Activated T-helper 2 cell treated with anti-CD3 and anti-CD28 coated beads, Interferon-gamma antibody, Interleukin-2, Interleukin-4, amounts not matched to agents 10 μg/mL and 5 μg/mL and 100 μg/mL, durations not matched to agents 14 hours and 24 hours and 36 hours (primary cell): ENCODE data around the gene ATXN2. TPM values are rescaled to one million over a fixed set of nuclear protein-coding genes. Genes with fewer than 3 reads are reported as not detected.
"Not testable (repeated sequence)": the region's sequence is repeated elsewhere in the genome, so short reads cannot be mapped to it uniquely, and the experiment has no call there.

ENCODE experiments used
- DNase-seq: peaks from one replicate; pipeline ENCODE4 v3.0.0; 2021; ENCODE audit warnings: low spot score
- H3K27ac Mint-ChIP-seq: one replicate; pipeline ENCODE4 v1.8.0; 2021; ENCODE audit warnings: mixed read lengths
- H3K27me3 Mint-ChIP-seq: one replicate; pipeline ENCODE4 v1.8.0; 2021; ENCODE audit warnings: low read depth, mixed read lengths
- H3K36me3 Mint-ChIP-seq: one replicate; pipeline ENCODE4 v1.8.0; 2021; ENCODE audit warnings: low read depth, mixed read lengths
- H3K4me1 Mint-ChIP-seq: one replicate; pipeline ENCODE4 v1.8.0; 2021; ENCODE audit warnings: low read depth, mixed read lengths
- H3K4me3 Mint-ChIP-seq: one replicate; pipeline ENCODE4 v1.8.0; 2021; ENCODE audit warnings: low read depth, mild to moderate bottlenecking, moderate library complexity, mixed read lengths
- H3K9me3 Mint-ChIP-seq: one replicate; pipeline ENCODE4 v1.8.0; 2021; ENCODE audit warnings: mixed read lengths
- intact Hi-C: fragments of 100-400 bp; cut with micrococcal nuclease; formaldehyde crosslinking; loops from one replicate; pipeline ENCODE4 v1.15.1; 2023
- total RNA-seq: library from RNA; stranded (reverse); gene quantifications from 2 replicates; pipeline ENCODE4 v1.2.3, GENCODE V29; 2022

ATXN2 gene
- total RNA-seq, 1 donor from 2014 or later = 51.6 TPM

DNA sequence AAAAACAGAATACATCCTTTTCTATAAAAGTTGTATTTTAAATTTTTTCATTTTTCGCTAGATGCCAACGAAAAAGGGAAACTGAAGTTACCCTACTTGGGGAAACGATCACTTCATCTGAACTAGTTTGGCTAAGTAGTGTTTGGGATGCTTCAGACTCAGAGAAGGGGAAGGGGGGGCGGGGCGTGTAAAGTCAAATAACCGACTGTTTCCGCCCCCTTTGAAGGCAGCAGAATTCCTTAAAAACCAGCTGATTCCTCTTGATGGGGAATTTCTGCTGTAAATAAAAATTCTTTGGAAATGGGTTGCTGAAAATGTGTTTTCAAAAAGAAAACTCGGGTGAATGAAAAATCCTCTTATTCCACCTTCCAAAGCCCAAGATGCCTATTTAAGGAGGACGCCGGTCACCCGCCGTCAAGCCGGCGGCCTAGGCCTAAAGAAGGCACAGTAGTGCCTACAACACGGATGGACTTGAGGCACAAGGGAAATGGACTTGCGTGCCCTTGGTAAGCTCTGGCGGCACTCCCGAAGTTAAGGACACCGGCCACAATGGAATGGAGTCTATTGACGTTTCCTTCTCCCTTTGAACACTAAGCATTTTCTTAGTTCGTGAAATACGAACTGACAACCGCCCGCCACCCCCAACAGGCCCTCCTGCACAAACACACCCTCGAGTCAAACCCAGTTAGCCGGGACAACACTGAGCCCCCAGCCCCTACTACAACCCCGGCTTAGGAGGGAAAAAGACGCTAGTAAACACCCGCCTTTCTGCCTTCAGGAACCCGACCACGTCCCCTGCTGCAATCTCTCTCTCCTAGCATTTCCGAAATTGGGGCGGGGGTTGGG is 1.9 kb downstream of the ATXN2 start:
- H3K36me3 Mint-ChIP-seq = peaks cover 6% of the 10 kb centered on the region
- peaks cover 24% of the 10 kb centered on the region for H3K4me1 Mint-ChIP-seq
- peak overlapping the region; percentile 89 for H3K4me3 Mint-ChIP-seq
- intact Hi-C loops = loop anchor here (5.0 kb wide), 3 partner anchors 50 to 190 kb away; partner anchors contain the start of genes ACAD10, BRAP and SH2B3
- H3K27me3 Mint-ChIP-seq = no peaks in the 10 kb centered on the region
- DNase-seq = peak; percentile 14
- H3K27ac Mint-ChIP-seq = peak overlapping the region; percentile 59
- H3K9me3 Mint-ChIP-seq = no peaks in the 10 kb centered on the region

DNA sequence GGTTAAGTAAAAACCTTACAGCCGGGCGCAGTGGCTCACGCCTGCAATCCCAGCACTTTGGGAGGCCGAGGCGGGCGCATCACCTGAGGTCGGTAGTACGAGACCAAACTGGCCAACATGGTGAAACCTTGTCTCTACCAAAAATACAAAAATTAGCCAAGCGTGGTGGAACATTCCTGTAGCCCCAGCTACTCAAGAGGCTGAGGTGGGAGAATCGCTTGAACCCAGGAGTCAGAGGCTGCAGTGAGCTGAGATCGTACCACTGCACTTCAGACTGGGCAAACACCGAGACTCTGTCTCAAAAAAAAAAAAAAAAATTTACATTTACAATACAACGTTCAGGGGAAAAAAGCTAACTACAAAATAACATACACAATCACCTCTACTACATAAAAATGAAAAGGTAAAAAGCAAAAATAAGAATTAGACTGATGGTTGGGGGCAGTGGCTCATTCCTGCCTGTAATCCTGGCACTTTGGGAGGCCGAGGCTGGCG is 3.7 kb downstream of the ATXN2 start:
- peaks cover 23% of the 10 kb centered on the region for H3K4me1 Mint-ChIP-seq
- not testable (repeated sequence) for H3K9me3 Mint-ChIP-seq, H3K27me3 Mint-ChIP-seq, H3K36me3 Mint-ChIP-seq, DNase-seq, H3K4me3 Mint-ChIP-seq, H3K27ac Mint-ChIP-seq
- intact Hi-C loops = loop anchor here (5.0 kb wide), 3 partner anchors 48 to 188 kb away; partner anchors contain the start of genes ACAD10, BRAP and SH2B3

DNA sequence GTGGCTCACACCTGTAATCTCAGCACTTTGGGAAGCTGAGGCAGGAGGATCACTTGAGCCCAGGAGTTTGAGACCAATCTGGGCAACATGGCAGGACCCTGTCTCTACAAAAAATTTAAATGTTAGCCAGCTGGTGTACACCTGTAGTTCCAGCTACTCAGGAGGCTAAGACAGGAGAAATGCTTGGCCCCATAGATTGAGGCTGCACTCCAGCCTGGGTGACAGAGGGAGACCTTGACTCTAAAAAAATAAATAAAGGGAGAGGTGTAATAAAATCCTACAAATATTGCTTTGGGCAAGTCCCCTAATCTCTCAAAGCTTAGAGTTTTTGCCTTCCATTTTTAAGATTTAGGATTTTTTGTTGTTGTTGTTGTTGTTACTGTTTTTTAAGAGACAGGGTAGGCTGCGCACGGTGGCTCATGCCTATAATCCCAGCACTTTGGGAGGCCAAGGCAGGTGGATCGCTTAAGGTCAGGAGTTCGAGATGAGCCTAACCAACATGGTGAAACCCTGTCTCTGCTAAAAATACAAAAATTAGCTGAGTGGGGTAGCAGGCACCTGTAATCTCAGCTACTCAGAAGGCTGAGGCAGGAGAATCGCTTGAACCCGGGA is 7.6 kb downstream of the ATXN2 start:
- H3K27ac Mint-ChIP-seq, H3K4me3 Mint-ChIP-seq, H3K9me3 Mint-ChIP-seq, DNase-seq, intact Hi-C loops, H3K27me3 Mint-ChIP-seq, H3K36me3 Mint-ChIP-seq: not testable (repeated sequence)
- H3K4me1 Mint-ChIP-seq = peaks cover 10% of the 10 kb centered on the region

DNA sequence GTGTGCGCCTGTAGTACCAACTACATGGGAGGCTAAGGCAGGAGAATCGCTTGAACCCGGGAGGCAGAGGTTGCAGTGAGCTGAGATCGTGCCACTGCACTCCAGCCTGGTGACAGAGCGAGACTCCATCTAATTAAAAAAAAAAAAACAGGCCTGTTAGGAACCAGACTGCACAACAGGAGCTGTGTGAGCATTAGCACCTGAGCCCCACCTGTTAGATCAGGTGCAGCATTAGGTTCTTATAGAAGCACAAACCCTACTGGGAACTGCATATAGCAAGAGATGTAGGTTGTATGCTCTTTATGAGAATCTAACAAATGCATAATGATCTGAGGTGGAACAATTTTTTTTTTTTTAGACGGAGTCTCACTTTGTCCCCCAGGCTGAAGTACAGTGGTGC is 8.6 kb downstream of the ATXN2 start:
- intact Hi-C loops = no loop called here
- no peak overlapping the region for H3K4me3 Mint-ChIP-seq
- peaks cover 5% of the 10 kb centered on the region for H3K4me1 Mint-ChIP-seq
- no peak for DNase-seq
- H3K9me3 Mint-ChIP-seq = no peaks in the 10 kb centered on the region
- H3K27ac Mint-ChIP-seq = no peak overlapping the region
- H3K27me3 Mint-ChIP-seq = no peaks in the 10 kb centered on the region
- H3K36me3 Mint-ChIP-seq = no peaks in the 10 kb centered on the region

DNA sequence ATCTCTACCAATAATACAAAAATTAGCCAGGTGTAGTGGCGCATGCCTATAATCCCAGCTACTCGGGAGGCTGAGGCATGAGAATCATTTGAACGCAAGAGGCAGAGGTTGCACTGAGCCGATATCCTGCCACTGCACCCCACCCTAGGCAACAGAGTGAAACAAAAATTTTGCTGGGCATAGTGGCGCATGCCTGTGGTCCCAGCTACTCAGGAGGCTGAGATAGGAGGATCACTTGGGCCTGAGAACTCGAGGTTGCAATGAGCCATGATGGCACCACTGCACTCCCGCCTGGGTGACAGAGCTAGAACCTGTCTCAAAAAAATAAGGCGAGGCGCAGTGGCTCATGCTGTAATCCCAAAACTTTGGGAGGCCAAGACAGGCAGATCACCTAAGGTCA is 9.5 kb downstream of the ATXN2 start:
- H3K9me3 Mint-ChIP-seq = no peaks in the 10 kb centered on the region
- intact Hi-C loops = no loop called here
- DNase-seq = no peak
- H3K36me3 Mint-ChIP-seq = no peaks in the 10 kb centered on the region
- H3K27me3 Mint-ChIP-seq = no peaks in the 10 kb centered on the region
- no peak overlapping the region for H3K27ac Mint-ChIP-seq
- peaks cover 5% of the 10 kb centered on the region for H3K4me1 Mint-ChIP-seq
- no peak overlapping the region for H3K4me3 Mint-ChIP-seq

DNA sequence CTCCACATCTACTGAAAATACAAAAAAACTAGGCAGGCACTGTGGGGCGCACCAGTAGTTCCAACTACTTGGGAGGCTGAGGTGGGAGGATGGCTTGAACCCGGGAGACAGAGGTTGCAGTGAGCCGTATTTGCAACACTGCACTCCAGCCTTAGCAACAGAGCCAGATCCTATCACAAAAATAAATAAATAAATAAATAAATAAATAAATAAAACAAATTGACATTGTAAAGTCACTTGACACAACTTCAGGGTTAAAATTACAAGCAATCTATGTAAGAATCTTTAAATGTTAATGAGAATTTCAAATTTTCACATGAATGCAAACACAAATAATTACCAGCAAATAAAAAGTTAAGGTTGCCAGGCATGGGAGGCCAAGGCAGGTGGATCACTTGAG is 11.1 kb downstream of the ATXN2 start:
- Mint-ChIP-seq H3K4me3 (no peak overlapping the region), H3K36me3 (no peaks in the 10 kb centered on the region), H3K9me3 (no peaks in the 10 kb centered on the region), H3K27ac (no peak overlapping the region), H3K4me1 (no peaks in the 10 kb centered on the region), H3K27me3 (no peaks in the 10 kb centered on the region)
- DNase-seq = no peak
- intact Hi-C loops = no loop called here

DNA sequence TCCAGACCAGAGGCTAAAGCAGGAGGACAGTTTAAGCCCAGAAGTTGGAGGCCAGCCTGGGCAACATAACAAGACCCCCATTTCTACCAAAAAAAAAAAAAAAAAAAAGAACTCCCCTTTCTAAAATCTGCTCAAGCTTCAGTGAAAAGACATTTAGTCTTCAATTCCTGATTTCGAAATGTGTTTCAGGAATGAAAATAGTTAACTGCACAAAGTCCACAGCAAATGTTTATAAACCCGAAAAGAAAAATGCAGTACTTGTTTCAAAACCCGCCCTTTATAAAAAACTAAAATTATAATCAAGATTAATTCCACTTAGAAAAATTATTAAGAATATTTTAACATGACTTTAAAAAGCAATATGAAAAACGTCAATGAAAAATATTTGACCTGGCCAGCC is 12.1 kb downstream of the ATXN2 start:
- H3K36me3 Mint-ChIP-seq = no peaks in the 10 kb centered on the region
- no peaks in the 10 kb centered on the region for H3K9me3 Mint-ChIP-seq
- H3K27me3 Mint-ChIP-seq = no peaks in the 10 kb centered on the region
- H3K4me3 Mint-ChIP-seq = no peak overlapping the region
- intact Hi-C loops = no loop called here
- DNase-seq = no peak
- no peak overlapping the region for H3K27ac Mint-ChIP-seq
- H3K4me1 Mint-ChIP-seq = no peaks in the 10 kb centered on the region

DNA sequence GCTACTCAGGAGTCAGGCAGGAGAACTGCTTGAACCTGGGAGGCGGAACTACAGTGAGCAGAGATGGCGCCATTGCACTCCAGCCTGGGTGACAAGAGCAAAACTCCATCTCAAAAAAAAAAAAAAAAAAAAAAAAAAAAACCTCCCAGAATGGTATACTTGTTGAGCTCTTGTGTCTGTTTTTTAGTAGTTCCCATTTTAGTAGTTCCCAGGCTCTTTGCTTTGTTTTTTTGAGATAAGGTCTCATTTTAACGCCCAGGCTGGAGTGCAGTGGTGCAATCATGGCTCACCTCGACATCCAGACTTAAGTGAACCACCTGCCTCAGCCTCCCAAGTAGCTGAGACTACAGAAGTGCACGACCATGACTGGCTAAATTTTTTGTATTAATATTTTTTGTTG is 13.4 kb downstream of the ATXN2 start:
- no peak for DNase-seq
- Mint-ChIP-seq H3K9me3 (no peaks in the 10 kb centered on the region), H3K36me3 (no peaks in the 10 kb centered on the region), H3K4me1 (no peaks in the 10 kb centered on the region), H3K4me3 (no peak overlapping the region), H3K27me3 (no peaks in the 10 kb centered on the region), H3K27ac (no peak overlapping the region)
- intact Hi-C loops = no loop called here

DNA sequence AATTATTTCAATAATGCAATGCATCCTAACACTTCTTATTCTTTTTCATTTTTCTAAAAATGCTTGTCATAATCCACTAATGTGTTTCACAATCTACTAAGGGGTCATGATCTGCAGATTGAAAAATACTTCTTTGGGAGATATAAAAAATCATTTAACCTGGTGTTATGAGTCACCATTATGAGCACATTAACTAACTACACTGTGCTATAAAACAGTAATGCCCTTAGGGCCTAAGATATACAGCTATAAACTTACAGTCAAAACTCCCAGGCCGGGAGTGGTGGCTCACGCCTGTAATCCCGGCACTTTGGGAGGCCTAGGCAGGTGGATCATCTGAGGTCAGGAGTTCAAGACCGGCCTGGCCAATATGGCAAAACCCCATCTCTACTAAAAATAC is 14.2 kb downstream of the ATXN2 start:
- Mint-ChIP-seq H3K27me3 (no peaks in the 10 kb centered on the region), H3K4me1 (no peaks in the 10 kb centered on the region), H3K27ac (no peak overlapping the region), H3K4me3 (no peak overlapping the region), H3K36me3 (no peaks in the 10 kb centered on the region), H3K9me3 (no peaks in the 10 kb centered on the region)
- intact Hi-C loops = no loop called here
- DNase-seq = no peak

DNA sequence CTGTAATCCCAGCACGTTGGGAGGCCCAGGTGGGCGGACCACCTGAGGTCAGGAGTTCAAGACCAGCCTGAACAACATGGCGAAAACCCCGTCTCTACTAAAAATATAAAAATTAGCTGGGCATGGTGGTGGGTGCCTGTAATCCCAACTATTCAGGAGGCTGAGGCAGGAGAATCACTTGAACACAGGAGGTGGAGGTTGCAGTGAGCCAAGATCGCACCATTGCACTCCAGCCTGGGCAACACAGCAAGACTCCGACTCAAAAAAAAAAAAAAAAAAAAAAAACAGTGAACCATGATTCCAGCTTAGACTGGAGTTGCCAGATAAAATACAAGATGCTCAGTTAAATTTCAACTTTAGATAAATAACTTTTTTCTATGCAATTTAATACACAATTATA is 15.6 kb downstream of the ATXN2 start:
- H3K4me3 Mint-ChIP-seq, H3K9me3 Mint-ChIP-seq, H3K4me1 Mint-ChIP-seq, intact Hi-C loops, H3K27me3 Mint-ChIP-seq, DNase-seq, H3K27ac Mint-ChIP-seq, H3K36me3 Mint-ChIP-seq: not testable (repeated sequence)

DNA sequence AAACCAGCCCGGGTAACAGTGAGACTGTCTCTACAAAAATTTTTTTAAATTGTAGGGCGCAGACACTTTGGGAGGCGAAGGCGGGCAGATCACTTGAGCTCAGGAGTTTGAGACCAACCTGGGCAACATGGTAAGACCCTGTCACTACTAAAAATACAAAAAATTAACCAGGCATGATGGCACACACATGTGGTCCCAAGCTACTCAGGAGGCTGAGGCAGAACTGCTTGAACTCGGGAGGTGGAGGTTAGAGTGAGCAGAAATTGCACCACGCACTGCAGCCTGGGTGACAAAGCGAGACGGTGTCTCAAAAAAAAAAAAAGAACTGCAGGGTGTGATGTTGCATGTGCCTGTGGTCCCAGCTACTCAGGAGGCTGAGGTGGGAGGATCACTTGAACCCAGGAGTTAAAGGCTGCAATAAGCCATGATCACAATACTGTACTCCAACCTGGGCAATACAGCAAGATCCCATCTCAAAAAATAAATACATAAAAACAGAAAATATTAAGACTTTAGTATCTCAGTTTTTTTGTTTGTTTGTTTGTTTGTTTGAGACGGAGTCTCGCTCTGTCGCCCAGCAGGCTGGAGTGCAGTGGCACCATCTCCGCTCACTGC is 16.9 kb downstream of the ATXN2 start:
- Mint-ChIP-seq H3K27ac (no peak overlapping the region), H3K4me3 (no peak overlapping the region), H3K27me3 (no peaks in the 10 kb centered on the region), H3K4me1 (peaks cover 10% of the 10 kb centered on the region), H3K36me3 (peaks cover 5% of the 10 kb centered on the region), H3K9me3 (no peaks in the 10 kb centered on the region)
- DNase-seq = no peak
- intact Hi-C loops = no loop called here

DNA sequence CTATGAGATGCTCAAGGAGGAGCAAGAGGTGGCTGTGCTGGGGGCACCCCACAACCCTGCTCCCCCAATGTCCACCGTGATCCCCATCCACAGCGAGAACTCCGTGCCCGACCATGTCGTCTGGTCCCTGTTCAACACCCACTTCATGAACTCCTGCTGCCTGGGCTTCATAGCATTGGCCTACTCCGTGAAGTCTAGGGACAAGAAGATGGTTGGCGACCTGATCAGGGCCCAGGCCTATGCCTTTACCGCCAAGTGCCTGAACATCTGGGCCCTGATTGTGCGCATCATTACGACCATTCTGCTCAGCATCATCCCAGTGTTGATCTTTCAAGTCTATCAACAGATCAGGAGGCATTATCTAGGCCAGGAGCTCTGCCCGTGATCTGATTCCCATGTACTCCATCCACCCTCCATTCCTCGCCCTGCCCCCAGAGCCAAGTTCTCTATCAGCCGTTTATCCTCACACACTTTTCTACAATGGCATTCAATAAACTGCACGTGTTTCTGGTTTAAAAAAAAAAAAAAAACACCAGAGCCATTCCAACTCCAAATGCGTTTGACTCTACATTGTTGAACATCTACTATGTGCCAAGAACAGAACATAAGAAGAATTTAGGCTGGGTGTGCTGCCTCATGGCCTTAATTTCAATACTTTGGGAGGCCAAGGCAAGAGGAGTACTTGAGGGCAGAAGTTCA is 17.5 kb downstream of the ATXN2 start:
- no peak for DNase-seq
- Mint-ChIP-seq H3K4me3 (no peak overlapping the region), H3K27ac (no peak overlapping the region), H3K9me3 (no peaks in the 10 kb centered on the region), H3K27me3 (no peaks in the 10 kb centered on the region), H3K4me1 (peaks cover 10% of the 10 kb centered on the region), H3K36me3 (peaks cover 5% of the 10 kb centered on the region)
- intact Hi-C loops = no loop called here
